Endothelial cell of umbilical vein (primary cell): ENCODE data around the gene VWCE. TPM values are rescaled to one million over a fixed set of nuclear protein-coding genes. Genes with fewer than 3 reads are reported as not detected.

Experiments
- BruUV-seq: library from RNA; stranded (reverse); fragments of 400-500 nt; replicated peaks from 2 replicates; lab custom pipeline; 2021; lab: Mats Ljungman, UMichigan
- CTCF ChIA-PET: fragments of 300-600, 350-600 bp; sonication (Branson Sonifier 250); formaldehyde crosslinking; loops from one replicate; lab custom pipeline; 2021; ENCODE audit warnings: antibody characterized with exemption, inconsistent platforms; lab: Charles Lee
- POLR2A ChIA-PET: fragments of 300-600, 350-600 bp; sonication (Branson Sonifier 250); formaldehyde crosslinking; loops from one replicate; lab custom pipeline; 2021; ENCODE audit warnings: antibody characterized with exemption, inconsistent platforms; lab: Charles Lee
- DNase-seq: peaks from one replicate; pipeline ENCODE4 v3.0.0-alpha.2; 2011; ENCODE audit warnings: low read depth, low spot score
- FAIRE-seq: peaks from 2 replicates; lab custom pipeline; 2011; peaks lifted over from hg19 to GRCh38; lab: Jason Lieb, UNC
- H2AFZ ChIP-seq: 2 replicates; pipeline ENCODE4 v1.6.0; 2012; ENCODE audit warnings: low read depth, low read length, control low read depth, inconsistent platforms
- H3K27ac ChIP-seq: 2 replicates; pipeline ENCODE4 v1.5.1; 2011; ENCODE audit warnings: low read depth, mild to moderate bottlenecking, control low read depth, low read length, moderate library complexity; ENCODE audit not compliant: insufficient read depth
- H3K27me3 ChIP-seq, 2 experiments: 2 replicates each; pipeline versions ENCODE4 v1.6.0 to v1.6.1; 2011; ENCODE audit warnings: low read length in 2 of 2, mixed read lengths in 1 of 2; ENCODE audit not compliant: control insufficient read depth in 2 of 2, insufficient read depth in 2 of 2
- H3K36me3 ChIP-seq, 2 experiments: 2 replicates in 1 of 2; 3 replicates in 1 of 2; pipeline ENCODE4 v1.5.1; 2011; ENCODE audit warnings: low read length in 2 of 2, mild to moderate bottlenecking in 1 of 2, moderate library complexity in 1 of 2; ENCODE audit not compliant: control insufficient read depth in 2 of 2, insufficient read depth in 2 of 2; ENCODE audit errors: extremely low read depth in 1 of 2
- H3K4me1 ChIP-seq: 3 replicates; pipeline ENCODE4 v1.5.1; 2011; ENCODE audit warnings: mild to moderate bottlenecking, low read length; ENCODE audit not compliant: control insufficient read depth, insufficient read depth; ENCODE audit errors: extremely low read depth
- H3K4me2 ChIP-seq: 2 replicates; pipeline ENCODE4 v1.6.1; 2011; ENCODE audit warnings: low read length, control low read depth, mixed read lengths; ENCODE audit not compliant: insufficient read depth
- H3K4me3 ChIP-seq, 3 experiments: fragments of 200-600 bp in 1 of 3; sonication (generic), shearing (Covaris generic) in 1 of 3; replicated peaks in 1 of 3; 2 replicates each; pipeline ENCODE4 v1.5.1; 2011 to 2016; ENCODE audit warnings: control low read depth in 3 of 3, low read length in 3 of 3, mild to moderate bottlenecking in 2 of 3, inconsistent platforms in 1 of 3, low read depth in 1 of 3, moderate library complexity in 1 of 3; ENCODE audit not compliant: insufficient read depth in 1 of 3
- H3K79me2 ChIP-seq: 2 replicates; pipeline ENCODE4 v1.6.0; 2012; ENCODE audit warnings: low read length, inconsistent platforms; ENCODE audit not compliant: control insufficient read depth, insufficient read depth
- H3K9ac ChIP-seq: replicated peaks from 2 replicates; pipeline ENCODE3; 2011; ENCODE audit warnings: low read length, control low read depth; ENCODE audit not compliant: insufficient read depth; ENCODE audit errors: extremely low read depth
- H3K9me1 ChIP-seq: replicated peaks from 3 replicates; pipeline ENCODE4 v1.6.0; 2011; ENCODE audit warnings: mild to moderate bottlenecking, low read length; ENCODE audit not compliant: control insufficient read depth, insufficient read depth; ENCODE audit errors: extremely low read depth
- H3K9me3 ChIP-seq: replicated peaks from 2 replicates; pipeline ENCODE4 v1.5.1; 2012; ENCODE audit warnings: low read length, inconsistent platforms; ENCODE audit not compliant: control insufficient read depth, insufficient read depth
- H4K20me1 ChIP-seq: replicated peaks from 2 replicates; pipeline ENCODE3; 2011; ENCODE audit warnings: mild to moderate bottlenecking, low read length; ENCODE audit not compliant: control insufficient read depth, insufficient read depth; ENCODE audit errors: extremely low read depth
- EZH2 ChIP-seq: IDR thresholded peaks from 2 replicates; pipeline ENCODE4 v1.6.1; 2012; ENCODE audit warnings: borderline replicate concordance, low read depth, mild to moderate bottlenecking, moderate library complexity, low read length, inconsistent platforms; ENCODE audit not compliant: severe bottlenecking
- FOS ChIP-seq: IDR thresholded peaks from 2 replicates; pipeline ENCODE4 v1.6.1; 2011; ENCODE audit warnings: mild to moderate bottlenecking, low read length, moderate library complexity, borderline replicate concordance; ENCODE audit not compliant: insufficient read depth
- GATA2 ChIP-seq: IDR thresholded peaks from 2 replicates; pipeline ENCODE4 v1.7.0; 2011; ENCODE audit warnings: low read depth, mild to moderate bottlenecking, moderate library complexity, mixed read lengths, low read length; ENCODE audit not compliant: insufficient read length, insufficient read depth
- JUN ChIP-seq: IDR thresholded peaks from 2 replicates; pipeline ENCODE4 v1.6.1; 2011; ENCODE audit warnings: borderline replicate concordance, low read depth; ENCODE audit not compliant: insufficient read length, insufficient read depth
- MYC ChIP-seq: IDR thresholded peaks from one replicate; pipeline ENCODE4 v1.6.1; 2011; ENCODE audit warnings: mild to moderate bottlenecking, low read depth, low read length
- POLR2A ChIP-seq: IDR thresholded peaks from 2 replicates; pipeline ENCODE4 v1.6.1; 2012; ENCODE audit warnings: low read depth, mild to moderate bottlenecking, control low read depth, low read length
- POLR2AphosphoS5 ChIP-seq: IDR thresholded peaks from 2 replicates; pipeline ENCODE4 v1.6.1; 2012; ENCODE audit warnings: low read depth, mild to moderate bottlenecking, control low read depth, low read length, moderate library complexity; ENCODE audit not compliant: insufficient read depth
- dilution Hi-C: fragments of 300-500 bp; cut with MboI; formaldehyde crosslinking; loops from one replicate; pipeline ENCODE4 v1.15.0; 2019; ENCODE audit warnings: low sequenced_read_pairs; ENCODE audit not compliant: extremely low pct_ligation_motif_present
- intact Hi-C: fragments of 100-400 bp; cut with micrococcal nuclease; formaldehyde crosslinking; loops from one replicate; pipeline ENCODE4 v1.10.0; 2022
- polyA plus RNA-seq, 4 experiments: library from polyadenylated mRNA; depleted of rRNA in 3 of 4; stranded (reverse) in 3 of 4; unstranded in 1 of 4; fragments of >200 nt; gene quantifications; 2 replicates each; pipeline versions ENCODE4 v1.2.1 to v1.2.3, GENCODE V29; 2011 to 2012; ENCODE audit warnings: missing spikeins in 1 of 4
- total RNA-seq: library from RNA; stranded (reverse); gene quantifications from 2 replicates; pipeline ENCODE4 v1.2.3, GENCODE V29; 2021
- TF ChIP-seq, protein P1 (sequence below): IDR thresholded peaks from 2 replicates; pipeline ENCODE4 v1.6.1; 2011; ENCODE audit not compliant: insufficient read depth, insufficient read length
- TF ChIP-seq, protein P2 (sequence below), 2 donors: IDR thresholded peaks; 1 replicate in 1 of 2; 2 replicates in 1 of 2; pipeline ENCODE4 v1.5.1; 2011; ENCODE audit warnings: low read length in 2 of 2, mild to moderate bottlenecking in 2 of 2, moderate library complexity in 2 of 2, control low read depth in 1 of 2, inconsistent platforms in 1 of 2, low read depth in 1 of 2; ENCODE audit not compliant: insufficient read depth in 1 of 2; ENCODE audit errors: extremely low read depth in 1 of 2

The VWCE gene
- total and polyA plus RNA-seq, 2 donors (not counting 3 experiments of a cell fraction or from before 2014, with no cell fraction given): 6.5 to 14.4 TPM

DNA sequence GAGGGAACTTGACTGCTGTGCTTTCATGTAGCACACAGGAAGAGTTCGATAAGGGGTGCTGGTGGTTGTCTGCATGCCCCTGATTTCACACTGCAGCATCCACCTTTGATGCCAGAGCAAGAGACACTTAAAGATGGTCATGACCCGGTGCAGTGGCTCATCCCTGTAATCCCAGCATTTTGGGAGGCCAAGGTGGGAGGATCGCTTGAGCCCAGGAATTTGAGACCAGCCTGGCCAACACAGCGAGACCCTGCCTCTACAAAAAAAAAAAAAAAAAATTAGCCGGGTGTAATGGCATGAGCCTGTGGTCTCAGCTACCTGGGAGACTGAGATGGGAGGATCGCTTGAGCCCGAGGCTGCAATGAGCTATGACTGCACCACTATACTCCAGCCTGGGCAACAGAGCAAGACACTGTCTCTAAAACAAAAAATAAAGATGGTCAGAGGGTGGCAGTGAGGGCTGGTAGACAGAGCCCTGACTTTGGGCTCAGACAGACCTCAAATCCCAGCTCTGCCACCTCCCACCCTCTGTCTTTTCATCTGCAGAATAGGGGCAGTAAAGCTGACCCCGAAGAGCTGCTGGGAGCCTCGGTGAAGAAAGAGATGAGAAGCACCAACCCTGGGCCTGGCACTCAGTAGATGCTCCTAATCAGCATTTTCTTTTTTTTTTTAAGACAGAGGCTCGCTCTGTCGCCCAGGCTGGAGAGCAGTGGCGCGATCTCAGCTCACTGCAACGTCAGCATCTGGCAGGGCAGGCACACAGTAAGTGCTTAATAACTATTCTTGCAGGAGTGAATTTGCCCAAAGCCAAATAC is 17.7 kb downstream of the VWCE start:
- Histone ChIP-seq H3K4me2 (no peak overlapping the region), H3K36me3 (no peaks in the 10 kb centered on the region), H3K9me3 (no peaks in the 10 kb centered on the region), H3K4me1 (no peaks in the 10 kb centered on the region), H3K9ac (no peak overlapping the region), H4K20me1 (no peaks in the 10 kb centered on the region), H3K9me1 (no peaks in the 10 kb centered on the region), H3K27ac (no peak overlapping the region), H3K79me2 (no peaks in the 10 kb centered on the region), H2AFZ (no peak overlapping the region), H3K27me3 (peaks cover 0 to 1% of the 10 kb centered on the region in 2 experiments), H3K4me3 (no peak overlapping the region)
- FAIRE-seq (peak; percentile 28), DNase-seq (no peak)
- BruUV-seq: no TSS peak
- TF ChIP-seq EZH2 (no peak), FOS (no peak), POLR2A (no peak), POLR2AphosphoS5 (no peak), GATA2 (no peak), MYC (no peak), JUN (no peak)
- TF ChIP-seq, protein P1, sequence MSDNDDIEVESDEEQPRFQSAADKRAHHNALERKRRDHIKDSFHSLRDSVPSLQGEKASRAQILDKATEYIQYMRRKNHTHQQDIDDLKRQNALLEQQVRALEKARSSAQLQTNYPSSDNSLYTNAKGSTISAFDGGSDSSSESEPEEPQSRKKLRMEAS: no peak
- TF ChIP-seq, protein P2, sequence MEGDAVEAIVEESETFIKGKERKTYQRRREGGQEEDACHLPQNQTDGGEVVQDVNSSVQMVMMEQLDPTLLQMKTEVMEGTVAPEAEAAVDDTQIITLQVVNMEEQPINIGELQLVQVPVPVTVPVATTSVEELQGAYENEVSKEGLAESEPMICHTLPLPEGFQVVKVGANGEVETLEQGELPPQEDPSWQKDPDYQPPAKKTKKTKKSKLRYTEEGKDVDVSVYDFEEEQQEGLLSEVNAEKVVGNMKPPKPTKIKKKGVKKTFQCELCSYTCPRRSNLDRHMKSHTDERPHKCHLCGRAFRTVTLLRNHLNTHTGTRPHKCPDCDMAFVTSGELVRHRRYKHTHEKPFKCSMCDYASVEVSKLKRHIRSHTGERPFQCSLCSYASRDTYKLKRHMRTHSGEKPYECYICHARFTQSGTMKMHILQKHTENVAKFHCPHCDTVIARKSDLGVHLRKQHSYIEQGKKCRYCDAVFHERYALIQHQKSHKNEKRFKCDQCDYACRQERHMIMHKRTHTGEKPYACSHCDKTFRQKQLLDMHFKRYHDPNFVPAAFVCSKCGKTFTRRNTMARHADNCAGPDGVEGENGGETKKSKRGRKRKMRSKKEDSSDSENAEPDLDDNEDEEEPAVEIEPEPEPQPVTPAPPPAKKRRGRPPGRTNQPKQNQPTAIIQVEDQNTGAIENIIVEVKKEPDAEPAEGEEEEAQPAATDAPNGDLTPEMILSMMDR (IDR thresholded peaks at IDR 0.05; ENCODE audit: extremely low read depth in 1 of 2, insufficient read depth in 1 of 2, low read depth in 1 of 2, low read length in 2 of 2): no peak
- dilution Hi-C loops: no loop called here
- POLR2A ChIA-PET: no interaction called here
- CTCF ChIA-PET: interaction anchor here (0.8 to 1.1 kb wide), 2 partner anchors 16 to 18 kb away, joined by 3 read pairs; no protein-coding TSS in a partner anchor
- intact Hi-C loops: no loop called here
